ENCODE measurements around the gene ALPK3.

- no peak for TF ChIP-seq CTCF (optimal IDR thresholded peaks at IDR 0.05 in 1 of 3, IDR thresholded peaks at IDR 0.05 in 1 of 3, conservative IDR thresholded peaks at IDR 0.05 in 1 of 3; ENCODE audit: extremely low read depth in 1 of 3, insufficient read depth in 2 of 3, low read length in 3 of 3)
- no peak for TF ChIP-seq EZH2 (IDR thresholded peaks at IDR 0.05; ENCODE audit: low read length)
Measured at GRCh38 chr15:84898761-84899160, 81.6 kb downstream of the ALPK3 start.
